K562 (cell line): ENCODE data around the gene TMC2. TPM values are rescaled to one million over a fixed set of nuclear protein-coding genes. Genes with fewer than 3 reads are reported as not detected.
A peak's percentile ranks its signal among the peaks of the same experiment; 100 is the strongest.

Experiments used
- ATAC-seq: fragments of 200-7000 bp; cut with Tn5 transposase; 3 replicates; pipeline ENCODE4 v1.9.1; 2020; ENCODE audit warnings: moderate library complexity
- BruUV-seq: library from RNA; stranded (reverse); fragments of 400-500 nt; replicated peaks from 2 replicates; lab custom pipeline; 2021; lab: Mats Ljungman, UMichigan
- CTCF ChIA-PET: fragments of 300-600 bp; formaldehyde crosslinking; extraction: SDS; loops from one replicate; lab custom pipeline; 2021; ENCODE audit warnings: low intra/inter-chr PET ratio; lab: Yijun Ruan, JAX
- POLR2A ChIA-PET: fragments of 300-600, 350-650 bp; sonication (Branson Sonifier 250); formaldehyde crosslinking; extraction: SDS; loops from one replicate; lab custom pipeline; 2021; ENCODE audit warnings: antibody characterized with exemption, inconsistent platforms; lab: Yijun Ruan, JAX
- DNase-seq, 4 experiments: peaks; one replicate each; pipeline versions ENCODE4 v3.0.0 to v3.0.0-alpha.2; 2011 to 2018; ENCODE audit warnings: low spot score in 3 of 4, mixed read lengths in 3 of 4; ENCODE audit errors: extremely low read depth in 1 of 4
- FAIRE-seq: peaks from 2 replicates; lab custom pipeline; 2011; peaks lifted over from hg19 to GRCh38; lab: Jason Lieb, UNC
- H2AFZ ChIP-seq: 2 replicates; pipeline ENCODE4 v1.6.0; 2011; ENCODE audit warnings: low read depth, low read length, control low read depth, inconsistent platforms
- H3K27ac ChIP-seq: fragments of 200-600 bp; 3 replicates; pipeline ENCODE4 v1.8.0; 2011; ENCODE audit warnings: low read depth, mild to moderate bottlenecking, control low read depth, inconsistent platforms, low read length, moderate library complexity, mixed read lengths; ENCODE audit errors: extremely low read depth
- H3K27me3 ChIP-seq, 2 experiments: fragments of 300-600 bp in 1 of 2; 2 replicates in 1 of 2; 3 replicates in 1 of 2; pipeline versions ENCODE4 v1.6.0 to v1.8.0; 2011; ENCODE audit warnings: inconsistent platforms in 2 of 2, low read length in 2 of 2, mild to moderate bottlenecking in 1 of 2, mixed read lengths in 1 of 2, moderate library complexity in 1 of 2; ENCODE audit not compliant: control insufficient read depth in 2 of 2, insufficient read depth in 2 of 2
- H3K36me3 ChIP-seq: fragments of 300-600 bp; 3 replicates; pipeline ENCODE4 v1.8.0; 2011; ENCODE audit warnings: mild to moderate bottlenecking, low read length, inconsistent platforms; ENCODE audit not compliant: control insufficient read depth, insufficient read depth
- H3K4me1 ChIP-seq, 2 experiments: fragments of 200-600 bp in 1 of 2; replicated peaks in 1 of 2; 2 replicates in 1 of 2; 3 replicates in 1 of 2; pipeline versions ENCODE4 v1.5.1 to v1.8.0; 2011; ENCODE audit warnings: inconsistent platforms in 2 of 2, low read length in 2 of 2, mild to moderate bottlenecking in 1 of 2, mixed read lengths in 1 of 2, moderate library complexity in 1 of 2; ENCODE audit not compliant: control insufficient read depth in 2 of 2, insufficient read depth in 2 of 2
- H3K4me2 ChIP-seq: 2 replicates; pipeline ENCODE4 v1.6.1; 2011; ENCODE audit warnings: low read length, control low read depth, inconsistent platforms, mixed read lengths; ENCODE audit not compliant: insufficient read depth
- H3K4me3 ChIP-seq: fragments of 200-600 bp; sonication (generic), shearing (Covaris generic); 2 replicates; pipeline ENCODE4 v1.5.1; 2016; ENCODE audit warnings: control low read depth, inconsistent platforms
- H3K79me2 ChIP-seq: fragments of 200-600 bp; 3 replicates; pipeline ENCODE4 v1.8.0; 2011; ENCODE audit warnings: low read length, inconsistent platforms; ENCODE audit not compliant: control insufficient read depth, insufficient read depth
- H3K9ac ChIP-seq, 2 experiments: 2 replicates each; pipeline versions ENCODE4 v1.6.0 to v1.6.1; 2011; ENCODE audit warnings: low read depth in 2 of 2, low read length in 2 of 2, control low read depth in 1 of 2, inconsistent platforms in 1 of 2, mild to moderate bottlenecking in 1 of 2, mixed read lengths in 1 of 2; ENCODE audit not compliant: insufficient read depth in 1 of 2
- H3K9me1 ChIP-seq: one replicate; pipeline ENCODE4 v1.6.0; 2011; ENCODE audit warnings: inconsistent platforms, mild to moderate bottlenecking, low read length, moderate library complexity; ENCODE audit not compliant: control insufficient read depth, insufficient read depth
- H3K9me3 ChIP-seq: replicated peaks from 2 replicates; pipeline ENCODE4 v1.5.1; 2011; ENCODE audit warnings: low read depth, low read length, inconsistent platforms; ENCODE audit not compliant: control insufficient read depth, insufficient read depth
- H4K20me1 ChIP-seq: replicated peaks from 2 replicates; pipeline ENCODE4 v1.6.1; 2011; ENCODE audit warnings: low read length, inconsistent platforms, mixed read lengths; ENCODE audit not compliant: control insufficient read depth, insufficient read depth
- ILF3 ChIP-seq: fragments of 450-650 bp; IDR thresholded peaks from 2 replicates; pipeline ENCODE4 v1.6.1; 2018; ENCODE audit warnings: antibody characterized with exemption, mild to moderate bottlenecking, moderate library complexity, borderline replicate concordance
- TFAM ChIP-seq: fragments of 250-450 bp; sonication (Bioruptor Pico); conservative IDR thresholded peaks from 2 replicates; pipeline ENCODE4 v1.5.0; 2021; ENCODE audit warnings: mild to moderate bottlenecking, moderate library complexity
- ZBTB33 ChIP-seq: sonication (generic); formaldehyde crosslinking; IDR thresholded peaks from 2 replicates; pipeline ENCODE4 v1.8.1; 2023; ENCODE audit warnings: mild to moderate bottlenecking, missing genetic modification reagents
- ZNF347 ChIP-seq: fragments of 450-650 bp; formaldehyde crosslinking; IDR thresholded peaks from 2 replicates; pipeline ENCODE4 v1.4.0; 2020; ENCODE audit warnings: low read depth, mild to moderate bottlenecking, moderate library complexity
- WGBS: fragments of 100-300 bp; shearing (Covaris generic); methylation state at CpG from one replicate; pipeline ENCODE4 v1.1.6; 2016; ENCODE audit warnings: low coverage, mixed read lengths; ENCODE audit not compliant: insufficient coverage; ENCODE audit errors: missing lambda C conversion rate; 5-methylcytosine and 5-hydroxymethylcytosine counted together
- in situ Hi-C: fragments of 300-500 bp; cut with MboI; formaldehyde crosslinking; loops from 4 replicates; pipeline ENCODE4 v1.15.0; 2018; ENCODE audit warnings: inconsistent platforms, mixed read lengths
- intact Hi-C: fragments of 100-400 bp; cut with micrococcal nuclease; formaldehyde crosslinking; loops from 2 replicates; pipeline ENCODE4 v1.14.2; 2022
- polyA plus RNA-seq, 8 experiments: library from polyadenylated mRNA; depleted of rRNA in 4 of 8; stranded (reverse) in 5 of 8; unstranded in 3 of 8; fragments of >200 nt; fragmentation: Nextera tagmentation in 2 of 8; fragmentation: Illumina TruSeq in 1 of 8; extraction: Ambion mirVana in 2 of 8; extraction: Trizol in 1 of 8; gene quantifications; 2 replicates each; pipeline versions ENCODE4 v1.2.1 to v1.2.3, GENCODE V29; 2011 to 2014; ENCODE audit warnings: inconsistent platforms in 1 of 8, missing spikeins in 1 of 8
- total RNA-seq, 7 experiments: library from RNA; depleted of rRNA in 6 of 7; stranded (reverse); fragments of >200 nt in 6 of 7; fragmentation: Illumina TruSeq in 2 of 7; extraction: Trizol in 2 of 7; gene quantifications; 2 replicates each; pipeline versions ENCODE4 v1.2.1 to v1.2.3, GENCODE V29; 2011 to 2021; ENCODE audit warnings: low replicate concordance in 1 of 7
- TF ChIP-seq, protein P1 (sequence below): sonication (generic); formaldehyde crosslinking; IDR thresholded peaks from 2 replicates; pipeline ENCODE4 v1.9.0; 2022; ENCODE audit warnings: mild to moderate bottlenecking, missing genetic modification reagents

The TMC2 gene
- total and polyA plus RNA-seq, 9 of the 15 experiments (the other 6 are each of a cell fraction or from before 2014, with no cell fraction given) = not detected

GRCh38 chr20:2507464-2507863 lies 28.9 kb upstream of the TMC2 start:
- H3K9ac ChIP-seq = peak overlapping the region; percentile 87 to 94; a peak in 3 of 4 replicates
- H3K4me3 ChIP-seq = peak overlapping the region; percentile 74; the same call in 1 of the 2 replicates
- ATAC-seq = no peak
- no peak overlapping the region for H2AFZ ChIP-seq
- H4K20me1 ChIP-seq = no peaks in the 10 kb centered on the region
- TF ChIP-seq TFAM (CRISPR knock-in tag) = no peak
- no peak for TF ChIP-seq ILF3
- TF ChIP-seq, protein P1, sequence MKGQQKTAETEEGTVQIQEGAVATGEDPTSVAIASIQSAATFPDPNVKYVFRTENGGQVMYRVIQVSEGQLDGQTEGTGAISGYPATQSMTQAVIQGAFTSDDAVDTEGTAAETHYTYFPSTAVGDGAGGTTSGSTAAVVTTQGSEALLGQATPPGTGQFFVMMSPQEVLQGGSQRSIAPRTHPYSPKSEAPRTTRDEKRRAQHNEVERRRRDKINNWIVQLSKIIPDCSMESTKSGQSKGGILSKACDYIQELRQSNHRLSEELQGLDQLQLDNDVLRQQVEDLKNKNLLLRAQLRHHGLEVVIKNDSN (CRISPR knock-in tag) = no peak
- peak; percentile 93 for TF ChIP-seq ZBTB33 (CRISPR knock-in tag)
- TF ChIP-seq ZNF347 = no peak
- intact Hi-C loops (no loop called here), in situ Hi-C loops (no loop called here)
- H3K9me1 ChIP-seq = no peaks in the 10 kb centered on the region
- ChIA-PET CTCF (no interaction called here), POLR2A (interaction anchor here (0.6 to 1.5 kb wide), 5 partner anchors 15 to 1386 kb away, joined by 3 to 7 read pairs (median 4); no protein-coding TSS in a partner anchor)
- H3K4me1 ChIP-seq = peaks cover 9 to 16% of the 10 kb centered on the region in 2 experiments; a peak in 4 of 5 replicates
- H3K36me3 ChIP-seq = no peaks in the 10 kb centered on the region
- 36% methylated on average over 5 of the region's 5 CpGs for WGBS
- peak overlapping the region; percentile 94; the same call in 1 of the 3 replicates for H3K27ac ChIP-seq
- DNase-seq = no peak
- peak overlapping the region; percentile 85 for H3K4me2 ChIP-seq
- BruUV-seq = no TSS peak
- no peaks in the 10 kb centered on the region for H3K27me3 ChIP-seq
- no peaks in the 10 kb centered on the region for H3K9me3 ChIP-seq
- peak; percentile 15 for FAIRE-seq
- H3K79me2 ChIP-seq = peaks cover 19% of the 10 kb centered on the region
